ENCODE data around the gene FGD4. TPM values are rescaled to one million over a fixed set of nuclear protein-coding genes. Genes with fewer than 3 reads are reported as not detected.

FGD4 gene
- total and polyA plus RNA-seq, 3 donors from 2014 or later: 51.0 to 90.2 (median 74.9) TPM

GRCh38 chr12:32476446-32476845 is 77.1 kb downstream of the FGD4 start:
- intact Hi-C loops (cut with DNase I; ENCODE audit: low total_unique reads): no loop called here

GRCh38 chr12:32477714-32478113 is 78.4 kb downstream of the FGD4 start:
- DNase-seq: no peak
- Histone ChIP-seq H3K4me3 (no peak overlapping the region), H3K27me3 (no peaks in the 10 kb centered on the region), H3K27ac (no peak overlapping the region), H3K4me1 (peaks cover 8% of the 10 kb centered on the region), H3K36me3 (ENCODE audit: low read depth, missing control alignments) (no peaks in the 10 kb centered on the region), H3K9me3 (no peaks in the 10 kb centered on the region)
- intact Hi-C loops (cut with DNase I; ENCODE audit: low total_unique reads): no loop called here
- TF ChIP-seq POLR2A (IDR thresholded peaks at IDR 0.05): no peak
- no peak for TF ChIP-seq CTCF (IDR thresholded peaks at IDR 0.05)
- 70 to 73% methylated on average over 2 of the region's 2 CpGs for WGBS, 2 donors

More at GRCh38 chr12:32476446-32476845, 77.1 kb downstream of the FGD4 start:
- Histone ChIP-seq H3K4me3 (no peak overlapping the region), H3K27ac (no peak overlapping the region), H3K36me3 (ENCODE audit: low read depth, missing control alignments) (no peaks in the 10 kb centered on the region), H3K4me1 (no peaks in the 10 kb centered on the region), H3K27me3 (no peaks in the 10 kb centered on the region), H3K9me3 (no peaks in the 10 kb centered on the region)
- TF ChIP-seq POLR2A (IDR thresholded peaks at IDR 0.05): no peak
- no peak for TF ChIP-seq CTCF (IDR thresholded peaks at IDR 0.05)
- no peak for DNase-seq
- 86 to 91% methylated on average over 3 of the region's 3 CpGs for WGBS, 2 donors

GRCh38 chr12:32478166-32478565 is 78.8 kb downstream of the FGD4 start:
- Histone ChIP-seq H3K27ac (no peak overlapping the region), H3K36me3 (ENCODE audit: low read depth, missing control alignments) (no peaks in the 10 kb centered on the region), H3K4me3 (no peak overlapping the region), H3K27me3 (no peaks in the 10 kb centered on the region), H3K4me1 (peaks cover 12% of the 10 kb centered on the region), H3K9me3 (no peaks in the 10 kb centered on the region)
- TF ChIP-seq CTCF (IDR thresholded peaks at IDR 0.05): no peak
- TF ChIP-seq POLR2A (IDR thresholded peaks at IDR 0.05): no peak
- DNase-seq: no peak
- intact Hi-C loops (cut with DNase I; ENCODE audit: low total_unique reads): no loop called here
- WGBS, 2 donors: 93 to 94% methylated on average over 7 of the region's 7 CpGs

GRCh38 chr12:32478858-32479725 is 79.7 kb downstream of the FGD4 start:
- Histone ChIP-seq H3K27me3 (no peaks in the 10 kb centered on the region), H3K4me1 (peaks cover 19% of the 10 kb centered on the region), H3K36me3 (ENCODE audit: low read depth, missing control alignments) (no peaks in the 10 kb centered on the region), H3K4me3 (no peak overlapping the region), H3K27ac (no peak overlapping the region), H3K9me3 (no peaks in the 10 kb centered on the region)
- WGBS, 2 donors: 80 to 81% methylated on average over 5 of the region's 5 CpGs
- intact Hi-C loops (cut with DNase I; ENCODE audit: low total_unique reads): no loop called here
- DNase-seq: no peak
- TF ChIP-seq POLR2A (IDR thresholded peaks at IDR 0.05) (no peak), CTCF (IDR thresholded peaks at IDR 0.05) (no peak)

GRCh38 chr12:32482226-32482625 is 82.9 kb downstream of the FGD4 start:
- H3K4me1 ChIP-seq: peaks cover 19% of the 10 kb centered on the region
- no peak for TF ChIP-seq POLR2A (IDR thresholded peaks at IDR 0.05)
- no peak for TF ChIP-seq CTCF (IDR thresholded peaks at IDR 0.05)
- no peaks in the 10 kb centered on the region for H3K36me3 ChIP-seq (ENCODE audit: low read depth, missing control alignments)
- no peaks in the 10 kb centered on the region for H3K27me3 ChIP-seq
- H3K27ac ChIP-seq: peak overlapping the region in 1 of 2 donors; percentile 39
- no peaks in the 10 kb centered on the region for H3K9me3 ChIP-seq
- intact Hi-C loops (cut with DNase I; ENCODE audit: low total_unique reads): no loop called here
- no peak overlapping the region for H3K4me3 ChIP-seq
- DNase-seq: no peak
- 28 to 48% methylated on average over 3 of the region's 3 CpGs for WGBS, 2 donors

All from testis (tissue), 3 donors.